Esophagus muscularis mucosa (tissue), 4 donors: ENCODE measurements around the gene F7. TPM values are rescaled to one million over a fixed set of nuclear protein-coding genes. Genes with fewer than 3 reads are reported as not detected.
"Not testable (repeated sequence)": the region's sequence is repeated elsewhere in the genome, so short reads cannot be mapped to it uniquely, and the experiment has no call there.

ENCODE experiments used
- DNase-seq: peaks from one replicate; pipeline ENCODE4 v3.0.0-alpha.2; 2017; ENCODE audit errors: extremely low spot score
- H3K27ac ChIP-seq, 4 donors: fragments of 200-600 bp; sonication (generic); replicated peaks in 1 of 4; 1 replicate in 3 of 4; 2 replicates in 1 of 4; pipeline ENCODE4 v1.5.1; 2016 to 2019; ENCODE audit warnings: mild to moderate bottlenecking in 1 of 4
- H3K27me3 ChIP-seq, 4 donors: fragments of 200-600 bp; sonication (generic); one replicate each; pipeline versions ENCODE4 v1.5.1 to v1.6.0; 2016 to 2019
- H3K36me3 ChIP-seq, 4 donors: fragments of 200-600 bp; sonication (generic); one replicate each; pipeline ENCODE4 v1.5.1; 2016 to 2019
- H3K4me1 ChIP-seq, 4 donors: fragments of 200-600 bp; sonication (generic); one replicate each; pipeline ENCODE4 v1.5.1; 2016 to 2019
- H3K4me3 ChIP-seq, 4 donors: fragments of 200-600 bp; sonication (generic); 1 replicate in 2 of 4; 2 replicates in 2 of 4; pipeline ENCODE4 v1.5.1; 2016 to 2019; ENCODE audit warnings: mild to moderate bottlenecking in 4 of 4, moderate library complexity in 1 of 4
- H3K9me3 ChIP-seq, 4 donors: fragments of 200-600 bp; sonication (generic); 1 replicate in 3 of 4; 2 replicates in 1 of 4; pipeline ENCODE4 v1.5.1; 2016 to 2019
- EP300 ChIP-seq: sonication (generic); formaldehyde crosslinking; IDR thresholded peaks from one replicate; pipeline ENCODE4 v1.6.1; 2017; ENCODE audit warnings: antibody characterized with exemption
- POLR2A ChIP-seq: fragments of 450-650 bp; IDR thresholded peaks from one replicate; pipeline ENCODE4 v1.6.1; 2017; ENCODE audit warnings: antibody characterized with exemption, moderate library complexity, mild to moderate bottlenecking, low read depth
- POLR2AphosphoS5 ChIP-seq, 2 donors: sonication (generic); formaldehyde crosslinking; IDR thresholded peaks; one replicate each; pipeline ENCODE4 v1.6.1; 2017; ENCODE audit warnings: antibody characterized with exemption in 2 of 2
- WGBS: methylation state at CpG from one replicate; pipeline ENCODE4 v1.1.5; 2018; 5-methylcytosine and 5-hydroxymethylcytosine counted together
- intact Hi-C: fragments of 100-400 bp; cut with DNase I; formaldehyde crosslinking; loops from one replicate; pipeline ENCODE4 v1.15.1; 2023
- total RNA-seq, 4 donors: library from RNA; depleted of rRNA; stranded (reverse); fragments of >200 nt; gene quantifications; one replicate each; pipeline versions ENCODE4 v1.1.0 to v1.2.1, GENCODE V29; 2016
- TF ChIP-seq, protein P1 (sequence below), 3 experiments: fragments of 200-600 bp in 2 of 3; fragments of 450-650 bp in 1 of 3; sonication (generic) in 2 of 3; IDR thresholded peaks; one replicate each; pipeline ENCODE4 v1.5.1; 2017 to 2019; ENCODE audit warnings: antibody characterized with exemption in 3 of 3, mild to moderate bottlenecking in 2 of 3, moderate library complexity in 1 of 3

F7 gene
- total RNA-seq, 4 donors from 2014 or later: 0.66 to 1.6 TPM; not detected in 2

DNA sequence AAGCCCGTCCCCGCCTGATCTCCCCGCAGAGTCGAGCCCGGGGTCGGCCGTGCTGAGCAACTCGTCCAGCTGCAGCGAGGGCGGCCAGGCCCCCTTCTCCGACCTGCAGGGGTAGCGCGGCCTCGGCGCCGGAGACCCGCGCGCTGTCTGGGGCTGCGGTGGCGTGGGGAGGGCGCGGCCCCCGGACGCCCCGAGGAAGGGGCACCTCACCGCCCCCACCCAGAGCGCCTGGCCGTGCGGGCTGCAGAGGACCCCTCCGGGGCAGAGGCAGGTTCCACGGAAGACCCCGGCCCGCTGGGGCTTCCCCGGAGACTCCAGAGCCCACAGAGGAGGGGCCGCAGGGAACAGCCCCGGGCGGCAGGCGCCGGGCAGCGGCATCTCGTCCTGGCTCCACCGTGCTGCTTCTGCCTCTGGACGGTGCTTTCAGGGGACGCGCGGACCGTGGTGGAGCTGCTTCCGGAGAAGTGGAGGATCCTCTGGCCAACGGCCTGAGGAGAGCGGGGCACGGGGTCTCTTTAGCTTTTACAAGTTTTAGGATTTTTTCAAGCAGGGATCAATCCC lies 8.8 kb upstream of the F7 start:
- Histone ChIP-seq H3K4me3 (no peak overlapping the region), H3K9me3 (no peaks in the 10 kb centered on the region), H3K4me1 (no peaks in the 10 kb centered on the region), H3K27ac (no peak overlapping the region), H3K27me3 (peaks cover 0 to 44% (median 0%) of the 10 kb centered on the region in 4 donors), H3K36me3 (peaks cover 0 to 56% (median 6%) of the 10 kb centered on the region in 4 donors)
- WGBS: 91% methylated on average over 9 of the region's 52 CpGs
- intact Hi-C loops: no loop called here
- no peak for DNase-seq
- TF ChIP-seq POLR2AphosphoS5 (IDR thresholded peaks at IDR 0.05): no peak

GRCh38 chr13:113097651-113098050 lies 7.9 kb upstream of the F7 start:
- Histone ChIP-seq H3K27ac (no peak overlapping the region), H3K4me3 (no peak overlapping the region), H3K4me1 (no peaks in the 10 kb centered on the region), H3K27me3 (peaks cover 0 to 44% (median 0%) of the 10 kb centered on the region in 4 donors), H3K9me3 (no peaks in the 10 kb centered on the region), H3K36me3 (peaks cover 0 to 53% (median 6%) of the 10 kb centered on the region in 4 donors)
- TF ChIP-seq POLR2A (no peak), POLR2AphosphoS5 (IDR thresholded peaks at IDR 0.05) (no peak), EP300 (no peak)
- TF ChIP-seq, protein P1, sequence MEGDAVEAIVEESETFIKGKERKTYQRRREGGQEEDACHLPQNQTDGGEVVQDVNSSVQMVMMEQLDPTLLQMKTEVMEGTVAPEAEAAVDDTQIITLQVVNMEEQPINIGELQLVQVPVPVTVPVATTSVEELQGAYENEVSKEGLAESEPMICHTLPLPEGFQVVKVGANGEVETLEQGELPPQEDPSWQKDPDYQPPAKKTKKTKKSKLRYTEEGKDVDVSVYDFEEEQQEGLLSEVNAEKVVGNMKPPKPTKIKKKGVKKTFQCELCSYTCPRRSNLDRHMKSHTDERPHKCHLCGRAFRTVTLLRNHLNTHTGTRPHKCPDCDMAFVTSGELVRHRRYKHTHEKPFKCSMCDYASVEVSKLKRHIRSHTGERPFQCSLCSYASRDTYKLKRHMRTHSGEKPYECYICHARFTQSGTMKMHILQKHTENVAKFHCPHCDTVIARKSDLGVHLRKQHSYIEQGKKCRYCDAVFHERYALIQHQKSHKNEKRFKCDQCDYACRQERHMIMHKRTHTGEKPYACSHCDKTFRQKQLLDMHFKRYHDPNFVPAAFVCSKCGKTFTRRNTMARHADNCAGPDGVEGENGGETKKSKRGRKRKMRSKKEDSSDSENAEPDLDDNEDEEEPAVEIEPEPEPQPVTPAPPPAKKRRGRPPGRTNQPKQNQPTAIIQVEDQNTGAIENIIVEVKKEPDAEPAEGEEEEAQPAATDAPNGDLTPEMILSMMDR (IDR thresholded peaks at IDR 0.05): no peak
- intact Hi-C loops: no loop called here
- no peak for DNase-seq
- whole genome bisulfite sequencing: 85% methylated on average over 7 of the region's 7 CpGs

DNA sequence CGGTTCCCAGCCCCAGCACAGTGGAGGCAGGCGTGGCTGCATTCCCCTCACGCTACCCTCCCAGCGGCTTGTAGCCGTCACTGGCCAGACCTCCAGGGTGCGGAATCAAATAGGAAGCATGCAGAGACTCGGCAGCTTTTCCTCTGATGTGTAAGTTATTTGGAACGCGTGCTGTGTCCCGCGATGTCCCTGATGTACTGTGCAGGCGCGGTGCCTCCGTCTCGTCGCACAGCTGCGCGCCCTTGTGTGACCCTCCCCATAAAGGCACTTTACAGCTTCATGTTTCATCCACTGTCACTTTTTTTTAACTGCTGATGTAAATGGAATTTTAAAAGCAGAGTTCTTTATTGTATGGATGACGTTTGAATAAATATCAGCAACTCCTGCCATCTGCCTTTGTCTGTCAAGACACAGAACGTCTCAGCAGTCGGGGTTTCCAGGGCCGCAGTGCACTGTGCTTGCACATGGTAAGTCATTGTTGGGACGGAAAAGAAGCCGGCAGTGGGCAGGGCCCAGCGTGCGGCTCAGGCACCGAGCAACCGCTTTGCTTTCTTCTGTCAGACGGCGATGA lies 7.3 kb upstream of the F7 start:
- Histone ChIP-seq H3K4me1 (no peaks in the 10 kb centered on the region), H3K9me3 (no peaks in the 10 kb centered on the region), H3K27ac (no peak overlapping the region), H3K4me3 (no peak overlapping the region), H3K27me3 (peaks cover 0 to 44% (median 0%) of the 10 kb centered on the region in 4 donors), H3K36me3 (peaks cover 0 to 49% (median 6%) of the 10 kb centered on the region in 4 donors)
- intact Hi-C loops: no loop called here
- TF ChIP-seq, protein P1 (IDR thresholded peaks at IDR 0.05): no peak
- TF ChIP-seq POLR2A (no peak), EP300 (no peak), POLR2AphosphoS5 (IDR thresholded peaks at IDR 0.05) (no peak)
- DNase-seq: no peak
- 68% methylated on average over 30 of the region's 30 CpGs for WGBS

DNA sequence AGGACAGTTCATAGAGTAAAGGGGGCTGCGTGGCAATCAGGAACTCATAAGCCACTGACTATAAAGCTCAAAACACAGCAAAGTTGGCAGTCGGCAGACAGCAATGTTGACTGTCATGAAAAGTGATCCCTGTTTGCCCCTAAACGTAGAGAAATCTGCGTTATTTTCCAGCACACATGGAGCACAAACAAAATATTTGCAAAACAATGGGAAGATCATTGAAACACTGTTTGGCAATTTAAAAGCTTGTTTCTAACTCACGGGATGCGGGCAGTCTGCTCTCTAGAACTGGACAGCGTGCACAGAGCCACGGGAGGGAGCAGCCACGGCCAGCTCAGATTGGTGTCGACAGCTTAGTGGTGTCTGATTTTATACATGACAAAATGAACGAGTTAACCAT lies 6.4 kb upstream of the F7 start:
- H3K36me3 ChIP-seq: peaks cover 0 to 43% (median 6%) of the 10 kb centered on the region in 4 donors
- no peaks in the 10 kb centered on the region for H3K4me1 ChIP-seq
- no peaks in the 10 kb centered on the region for H3K9me3 ChIP-seq
- 88% methylated on average over 11 of the region's 11 CpGs for WGBS
- peaks cover 0 to 43% (median 0%) of the 10 kb centered on the region in 4 donors for H3K27me3 ChIP-seq
- intact Hi-C loops: no loop called here
- H3K27ac ChIP-seq: no peak overlapping the region
- no peak overlapping the region for H3K4me3 ChIP-seq
- TF ChIP-seq POLR2A (no peak), POLR2AphosphoS5 (IDR thresholded peaks at IDR 0.05) (no peak), EP300 (no peak)
- TF ChIP-seq, protein P1 (IDR thresholded peaks at IDR 0.05): no peak
- DNase-seq: no peak

- H3K27ac ChIP-seq, DNase-seq, H3K4me1 ChIP-seq, intact Hi-C loops, H3K4me3 ChIP-seq, H3K9me3 ChIP-seq: not testable (repeated sequence)
- peaks cover 0 to 33% (median 0%) of the 10 kb centered on the region in 4 donors for H3K27me3 ChIP-seq
- WGBS: 66% methylated on average over 8 of the region's 10 CpGs
- peaks cover 0 to 14% (median 0%) of the 10 kb centered on the region in 4 donors for H3K36me3 ChIP-seq
Measured at GRCh38 chr13:113102302-113102701, 3.3 kb upstream of the F7 start.

DNA sequence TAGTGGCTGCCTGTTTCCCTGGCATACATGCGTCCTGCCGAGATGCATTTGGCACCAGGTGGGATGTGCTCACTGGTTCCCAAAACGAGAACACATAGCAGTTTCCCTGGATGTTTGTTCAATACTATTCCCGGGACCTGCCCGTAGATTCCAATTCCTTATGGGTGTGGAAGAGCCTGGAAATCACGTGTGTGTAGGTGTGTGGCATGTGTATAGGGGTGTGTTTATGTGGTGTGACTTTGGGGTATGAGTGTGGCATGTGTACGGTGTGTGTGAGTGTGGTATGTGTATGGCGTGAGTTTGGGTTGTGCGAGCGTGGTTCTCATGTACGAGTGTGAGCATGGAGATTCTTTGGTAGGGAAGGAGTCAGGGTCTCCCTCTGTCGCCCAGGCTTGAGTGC lies 2.9 kb upstream of the F7 start:
- TF ChIP-seq EP300 (no peak), POLR2A (no peak), POLR2AphosphoS5 (IDR thresholded peaks at IDR 0.05) (no peak)
- TF ChIP-seq, protein P1 (IDR thresholded peaks at IDR 0.05): no peak
- DNase-seq: no peak
- no peaks in the 10 kb centered on the region for H3K9me3 ChIP-seq
- 86% methylated on average over 12 of the region's 12 CpGs for WGBS
- no peaks in the 10 kb centered on the region for H3K4me1 ChIP-seq
- peaks cover 0 to 29% (median 0%) of the 10 kb centered on the region in 4 donors for H3K27me3 ChIP-seq
- peaks cover 0 to 9% (median 0%) of the 10 kb centered on the region in 4 donors for H3K36me3 ChIP-seq
- intact Hi-C loops: no loop called here
- no peak overlapping the region for H3K4me3 ChIP-seq
- no peak overlapping the region for H3K27ac ChIP-seq
